ENCODE results near the gene INO80B.

DNA sequence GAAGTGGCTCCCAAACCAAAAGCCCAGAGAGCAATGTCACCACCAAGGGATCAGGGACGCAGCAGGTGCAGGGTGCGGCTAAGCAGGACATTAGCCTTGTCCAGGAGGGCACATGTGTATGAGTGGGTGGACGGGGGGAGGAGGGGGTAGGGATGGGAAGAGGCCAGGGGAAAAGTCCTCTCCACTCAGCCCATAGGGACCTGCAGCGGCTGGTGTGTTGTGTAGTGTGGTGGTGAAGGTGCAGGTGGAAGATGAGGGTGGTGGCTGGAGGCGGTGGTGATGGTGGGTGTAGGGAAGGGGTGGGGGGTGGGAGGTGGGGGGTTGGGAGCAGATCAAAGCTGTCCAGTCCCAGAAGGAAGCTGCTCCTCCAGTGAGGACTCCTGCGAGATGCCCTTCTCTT, 37.1 kb upstream of the INO80B start:
- TF ChIP-seq YY1 (IDR thresholded peaks at IDR 0.05; ENCODE audit: extremely low read depth, insufficient replicate concordance, low read depth, low read length) (no peak), EZH2phosphoT487 (IDR thresholded peaks at IDR 0.05; ENCODE audit: borderline replicate concordance) (no peak), EZH2 (IDR thresholded peaks at IDR 0.05) (no peak), POLR2A (IDR thresholded peaks at IDR 0.05; ENCODE audit: borderline replicate concordance, extremely low read depth, insufficient read depth, insufficient read length) (no peak), JUND (IDR thresholded peaks at IDR 0.05) (no peak), SRF (IDR thresholded peaks at IDR 0.05; ENCODE audit: low read depth) (no peak), POLR2AphosphoS5 (IDR thresholded peaks at IDR 0.05; ENCODE audit: low read depth, low read length) (no peak), CEBPB (IDR thresholded peaks at IDR 0.05; ENCODE audit: low read depth) (no peak), TCF7L2 (IDR thresholded peaks at IDR 0.05; ENCODE audit: borderline replicate concordance, extremely low read depth, insufficient read depth, insufficient read length) (no peak), ZNF274 (IDR thresholded peaks at IDR 0.05; ENCODE audit: low read depth, low read length) (no peak), ZFX (IDR thresholded peaks at IDR 0.05) (no peak)
- TF ChIP-seq, protein P1, sequence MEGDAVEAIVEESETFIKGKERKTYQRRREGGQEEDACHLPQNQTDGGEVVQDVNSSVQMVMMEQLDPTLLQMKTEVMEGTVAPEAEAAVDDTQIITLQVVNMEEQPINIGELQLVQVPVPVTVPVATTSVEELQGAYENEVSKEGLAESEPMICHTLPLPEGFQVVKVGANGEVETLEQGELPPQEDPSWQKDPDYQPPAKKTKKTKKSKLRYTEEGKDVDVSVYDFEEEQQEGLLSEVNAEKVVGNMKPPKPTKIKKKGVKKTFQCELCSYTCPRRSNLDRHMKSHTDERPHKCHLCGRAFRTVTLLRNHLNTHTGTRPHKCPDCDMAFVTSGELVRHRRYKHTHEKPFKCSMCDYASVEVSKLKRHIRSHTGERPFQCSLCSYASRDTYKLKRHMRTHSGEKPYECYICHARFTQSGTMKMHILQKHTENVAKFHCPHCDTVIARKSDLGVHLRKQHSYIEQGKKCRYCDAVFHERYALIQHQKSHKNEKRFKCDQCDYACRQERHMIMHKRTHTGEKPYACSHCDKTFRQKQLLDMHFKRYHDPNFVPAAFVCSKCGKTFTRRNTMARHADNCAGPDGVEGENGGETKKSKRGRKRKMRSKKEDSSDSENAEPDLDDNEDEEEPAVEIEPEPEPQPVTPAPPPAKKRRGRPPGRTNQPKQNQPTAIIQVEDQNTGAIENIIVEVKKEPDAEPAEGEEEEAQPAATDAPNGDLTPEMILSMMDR (IDR thresholded peaks at IDR 0.05 in 2 of 3, conservative IDR thresholded peaks at IDR 0.05 in 1 of 3; ENCODE audit: borderline replicate concordance in 1 of 3, insufficient read depth in 1 of 3, low read depth in 2 of 3, low read length in 2 of 3), result no peak
- TF ChIP-seq, protein P2, sequence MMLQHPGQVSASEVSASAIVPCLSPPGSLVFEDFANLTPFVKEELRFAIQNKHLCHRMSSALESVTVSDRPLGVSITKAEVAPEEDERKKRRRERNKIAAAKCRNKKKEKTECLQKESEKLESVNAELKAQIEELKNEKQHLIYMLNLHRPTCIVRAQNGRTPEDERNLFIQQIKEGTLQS (IDR thresholded peaks at IDR 0.05), result no peak

Measured in HCT116 (cell line).